ENCODE measurements around the gene HPSE. TPM values are rescaled to one million over a fixed set of nuclear protein-coding genes. Genes with fewer than 3 reads are reported as not detected.

The HPSE gene
- total RNA-seq, 2 donors from 2014 or later: 0.52 to 0.99 TPM

DNA sequence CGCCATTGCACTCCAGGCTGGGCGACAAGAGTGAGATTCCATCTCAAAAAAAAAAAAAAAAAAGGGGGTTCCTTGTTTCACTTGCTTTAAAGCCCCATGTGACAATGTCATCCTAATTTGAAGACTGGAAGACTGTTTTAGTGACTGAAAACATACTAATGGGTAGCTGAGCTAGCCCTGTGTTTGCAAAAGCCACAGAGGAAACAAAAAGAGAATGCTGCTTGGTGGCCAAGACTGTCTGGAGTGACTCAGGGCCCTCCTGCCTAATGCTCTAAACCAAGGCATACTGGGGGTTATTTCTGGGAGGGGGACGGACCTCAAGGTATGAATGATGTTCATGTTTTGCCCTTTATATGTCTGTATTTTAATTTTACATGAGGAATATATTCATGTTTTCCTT lies 16.0 kb downstream of the HPSE start:
- H3K9me3 ChIP-seq: no peaks in the 10 kb centered on the region
- ATAC-seq (no peak), DNase-seq (no peak)
- WGBS, 2 donors: 69 to 84% methylated on average over 3 of the region's 3 CpGs
- H3K4me3 ChIP-seq: no peak overlapping the region
- intact Hi-C loops (cut with DNase I): no loop called here
- no peaks in the 10 kb centered on the region for H3K4me1 ChIP-seq
- H3K27me3 ChIP-seq: no peaks in the 10 kb centered on the region
- H3K36me3 ChIP-seq (replicated peaks in 1 of 2; ENCODE audit: insufficient read depth in 1 of 2, low read depth in 2 of 2): no peaks in the 10 kb centered on the region
- TF ChIP-seq POLR2A (IDR thresholded peaks at IDR 0.05): no peak
- TF ChIP-seq, protein P1, sequence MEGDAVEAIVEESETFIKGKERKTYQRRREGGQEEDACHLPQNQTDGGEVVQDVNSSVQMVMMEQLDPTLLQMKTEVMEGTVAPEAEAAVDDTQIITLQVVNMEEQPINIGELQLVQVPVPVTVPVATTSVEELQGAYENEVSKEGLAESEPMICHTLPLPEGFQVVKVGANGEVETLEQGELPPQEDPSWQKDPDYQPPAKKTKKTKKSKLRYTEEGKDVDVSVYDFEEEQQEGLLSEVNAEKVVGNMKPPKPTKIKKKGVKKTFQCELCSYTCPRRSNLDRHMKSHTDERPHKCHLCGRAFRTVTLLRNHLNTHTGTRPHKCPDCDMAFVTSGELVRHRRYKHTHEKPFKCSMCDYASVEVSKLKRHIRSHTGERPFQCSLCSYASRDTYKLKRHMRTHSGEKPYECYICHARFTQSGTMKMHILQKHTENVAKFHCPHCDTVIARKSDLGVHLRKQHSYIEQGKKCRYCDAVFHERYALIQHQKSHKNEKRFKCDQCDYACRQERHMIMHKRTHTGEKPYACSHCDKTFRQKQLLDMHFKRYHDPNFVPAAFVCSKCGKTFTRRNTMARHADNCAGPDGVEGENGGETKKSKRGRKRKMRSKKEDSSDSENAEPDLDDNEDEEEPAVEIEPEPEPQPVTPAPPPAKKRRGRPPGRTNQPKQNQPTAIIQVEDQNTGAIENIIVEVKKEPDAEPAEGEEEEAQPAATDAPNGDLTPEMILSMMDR (IDR thresholded peaks at IDR 0.05): no peak
- no peak overlapping the region for H3K27ac ChIP-seq

DNA sequence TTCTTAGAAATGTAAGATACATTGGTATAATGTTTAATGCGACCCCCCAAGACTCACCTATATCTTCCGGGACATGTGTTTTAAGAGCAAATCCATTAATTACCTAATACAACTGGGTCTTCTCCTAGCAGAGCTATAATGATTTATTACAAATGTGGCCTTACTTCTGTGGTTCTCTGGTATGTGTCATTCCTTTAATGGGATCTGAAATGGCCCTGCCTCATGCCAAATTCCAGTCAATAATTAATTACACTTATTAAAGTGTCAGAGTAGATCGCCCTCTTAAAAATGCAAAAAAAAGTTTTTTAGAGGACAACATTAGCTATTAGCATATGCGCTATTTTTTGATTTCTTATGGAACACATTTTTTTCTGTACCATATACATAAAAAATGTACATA lies 17.0 kb downstream of the HPSE start:
- intact Hi-C loops (cut with DNase I): no loop called here
- Histone ChIP-seq H3K9me3 (no peaks in the 10 kb centered on the region), H3K4me3 (no peak overlapping the region), H3K27me3 (no peaks in the 10 kb centered on the region), H3K4me1 (no peaks in the 10 kb centered on the region), H3K27ac (no peak overlapping the region), H3K36me3 (replicated peaks in 1 of 2; ENCODE audit: insufficient read depth in 1 of 2, low read depth in 2 of 2) (no peaks in the 10 kb centered on the region)
- TF ChIP-seq, protein P1 (IDR thresholded peaks at IDR 0.05): no peak
- no peak for TF ChIP-seq POLR2A (IDR thresholded peaks at IDR 0.05)
- WGBS, 2 donors: 76 to 77% methylated on average over 4 of the region's 4 CpGs
- no peak for DNase-seq
- ATAC-seq: no peak

DNA sequence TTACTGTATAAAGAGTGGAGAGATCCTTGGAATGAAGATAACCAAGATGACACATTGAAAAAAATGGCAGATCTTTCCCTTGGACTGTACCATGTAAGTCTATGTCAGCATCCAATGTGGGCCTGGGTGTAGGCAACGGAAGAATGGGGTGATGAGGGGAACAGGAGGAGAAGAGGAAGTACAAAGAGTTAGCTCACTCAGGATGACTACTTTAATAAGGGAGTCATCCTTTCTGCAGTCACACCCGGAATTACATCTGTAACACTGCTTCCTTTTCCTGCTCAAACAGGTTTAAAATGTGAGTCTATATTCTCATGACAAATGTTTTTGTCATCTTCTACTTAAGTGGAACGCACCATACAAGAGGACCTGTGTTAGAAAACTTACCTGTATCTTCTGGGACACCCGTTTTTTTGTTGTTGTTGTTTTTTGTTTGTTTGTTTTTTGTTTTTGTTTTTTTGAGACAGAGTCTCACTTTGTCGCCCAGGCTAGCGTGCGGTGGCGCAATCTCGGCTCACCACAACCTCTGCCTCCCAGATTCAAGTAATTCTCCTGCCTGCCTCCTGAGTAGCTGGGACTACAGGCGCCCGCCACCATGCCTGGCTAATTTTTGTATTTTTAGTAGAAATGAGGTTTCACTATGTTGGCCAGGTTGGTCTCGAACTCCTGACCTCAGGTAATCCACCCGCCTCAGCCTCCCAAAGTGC lies 18.0 kb downstream of the HPSE start:
- no peaks in the 10 kb centered on the region for H3K9me3 ChIP-seq
- DNase-seq (no peak), ATAC-seq (no peak)
- WGBS, 2 donors: 73 to 84% methylated on average over 13 of the region's 13 CpGs
- intact Hi-C loops (cut with DNase I): no loop called here
- H3K27me3 ChIP-seq: no peaks in the 10 kb centered on the region
- no peaks in the 10 kb centered on the region for H3K4me1 ChIP-seq
- H3K36me3 ChIP-seq (replicated peaks in 1 of 2; ENCODE audit: insufficient read depth in 1 of 2, low read depth in 2 of 2): no peaks in the 10 kb centered on the region
- no peak overlapping the region for H3K4me3 ChIP-seq
- H3K27ac ChIP-seq: no peak overlapping the region
- no peak for TF ChIP-seq POLR2A (IDR thresholded peaks at IDR 0.05)
- TF ChIP-seq, protein P1 (IDR thresholded peaks at IDR 0.05): no peak

DNA sequence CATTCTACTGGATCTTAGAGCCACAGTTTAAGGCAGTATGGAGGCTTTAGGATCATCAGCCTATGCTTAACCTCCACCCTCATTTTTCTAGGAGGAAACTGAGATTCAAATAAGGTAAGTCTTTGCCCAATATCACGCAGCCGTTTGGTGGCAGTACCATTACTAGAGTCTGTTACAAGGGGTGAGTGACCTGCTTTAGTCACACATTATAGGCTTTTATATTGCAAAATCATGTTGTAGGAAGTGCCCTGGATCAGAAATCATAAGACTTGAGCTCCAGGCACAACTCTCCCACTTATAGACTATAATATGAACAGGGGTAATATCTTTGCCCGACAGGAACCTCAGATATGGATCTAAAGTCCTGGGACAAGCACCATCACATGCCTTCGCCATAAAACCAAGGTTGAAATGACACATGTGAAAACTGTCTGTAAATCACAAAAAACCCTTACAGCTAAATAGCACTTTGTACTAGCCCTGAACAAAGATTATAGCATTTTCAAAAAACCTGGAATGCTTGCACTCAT lies 19.2 kb downstream of the HPSE start:
- H3K36me3 ChIP-seq (replicated peaks in 1 of 2; ENCODE audit: insufficient read depth in 1 of 2, low read depth in 2 of 2): no peaks in the 10 kb centered on the region
- no peak overlapping the region for H3K27ac ChIP-seq
- H3K4me3 ChIP-seq: no peak overlapping the region
- no peak for ATAC-seq
- 89 to 96% methylated on average over 4 of the region's 4 CpGs for WGBS, 2 donors
- H3K4me1 ChIP-seq: no peaks in the 10 kb centered on the region
- no peaks in the 10 kb centered on the region for H3K27me3 ChIP-seq
- no peaks in the 10 kb centered on the region for H3K9me3 ChIP-seq
- TF ChIP-seq, protein P1 (IDR thresholded peaks at IDR 0.05): no peak
- TF ChIP-seq POLR2A (IDR thresholded peaks at IDR 0.05): no peak
- intact Hi-C loops (cut with DNase I): no loop called here
- DNase-seq: no peak

DNA sequence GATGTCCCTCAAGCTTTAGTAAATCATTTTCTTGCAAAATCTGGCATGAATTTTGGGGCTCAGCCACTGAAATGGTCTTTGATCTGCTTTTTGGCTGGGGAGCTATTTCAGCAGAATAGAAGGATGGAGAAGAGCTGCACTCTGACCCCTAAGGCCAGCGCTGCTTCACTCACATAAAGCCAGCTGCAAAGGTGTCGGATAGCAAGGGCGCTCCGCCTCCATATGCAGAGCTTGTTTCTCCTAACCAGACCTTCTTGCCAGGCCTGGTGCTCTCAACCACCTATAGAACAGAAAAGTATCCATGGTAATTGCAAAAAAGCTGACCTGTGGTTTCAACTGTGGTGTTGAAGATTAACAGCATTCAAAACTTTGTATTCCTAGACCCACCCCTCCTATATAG lies 26.0 kb downstream of the HPSE start:
- ATAC-seq (no peak), DNase-seq (no peak)
- WGBS, 2 donors: 76 to 83% methylated on average over 4 of the region's 4 CpGs
- Histone ChIP-seq H3K27me3 (no peaks in the 10 kb centered on the region), H3K4me3 (no peak overlapping the region), H3K27ac (no peak overlapping the region), H3K9me3 (no peaks in the 10 kb centered on the region), H3K4me1 (no peaks in the 10 kb centered on the region), H3K36me3 (replicated peaks in 1 of 2; ENCODE audit: insufficient read depth in 1 of 2, low read depth in 2 of 2) (no peaks in the 10 kb centered on the region)
- TF ChIP-seq, protein P1 (IDR thresholded peaks at IDR 0.05): no peak
- TF ChIP-seq POLR2A (IDR thresholded peaks at IDR 0.05): no peak
- intact Hi-C loops (cut with DNase I): no loop called here

Data from body of pancreas (tissue), 4 donors.